Kidney (tissue), 14 donors: Measurements from ENCODE around the gene ACADM. TPM values are rescaled to one million over a fixed set of nuclear protein-coding genes. Genes with fewer than 3 reads are reported as not detected.

Experiments
- DNase-seq, 5 donors: peaks; one replicate each; pipeline ENCODE4 v3.0.0-alpha.2; 2013 to 2020
- FAIRE-seq: peaks from 2 replicates; lab custom pipeline; 2012; peaks lifted over from hg19 to GRCh38; lab: Jason Lieb, UNC
- H3K27ac ChIP-seq, 2 donors: one replicate each; pipeline ENCODE4 v1.7.0; 2013; ENCODE audit warnings: low read depth in 2 of 2, low read length in 2 of 2, inconsistent platforms in 1 of 2
- H3K27me3 ChIP-seq: one replicate; pipeline ENCODE4 v1.7.1; 2013; ENCODE audit warnings: low read length, inconsistent platforms; ENCODE audit not compliant: control insufficient read depth, insufficient read depth
- H3K36me3 ChIP-seq, 3 donors: one replicate each; pipeline versions ENCODE4 v1.7.0 to v1.7.1; 2013; ENCODE audit warnings: low read length in 3 of 3, control low read depth in 1 of 3, inconsistent platforms in 1 of 3; ENCODE audit not compliant: insufficient read depth in 3 of 3, control insufficient read depth in 2 of 3
- H3K4me1 ChIP-seq, 3 donors: one replicate each; pipeline versions ENCODE4 v1.7.0 to v1.7.1; 2013; ENCODE audit warnings: low read length in 3 of 3, inconsistent platforms in 1 of 3, low read depth in 1 of 3; ENCODE audit not compliant: control insufficient read depth in 2 of 3, insufficient read depth in 2 of 3
- H3K4me3 ChIP-seq, 3 donors: one replicate each; pipeline versions ENCODE4 v1.7.0 to v1.8.1; 2013; ENCODE audit warnings: low read length in 3 of 3, control low read depth in 1 of 3, inconsistent platforms in 1 of 3
- H3K9ac ChIP-seq, 3 donors: one replicate each; pipeline versions ENCODE4 v1.7.0 to v1.7.1; 2013; ENCODE audit warnings: low read length in 3 of 3, control low read depth in 1 of 3, inconsistent platforms in 1 of 3
- H3K9me3 ChIP-seq, 3 donors: one replicate each; pipeline versions ENCODE4 v1.7.0 to v1.7.1; 2013; ENCODE audit warnings: low read length in 3 of 3, control low read depth in 1 of 3, inconsistent platforms in 1 of 3; ENCODE audit not compliant: control insufficient read depth in 2 of 3, insufficient read depth in 1 of 3
- CTCF ChIP-seq: IDR thresholded peaks from 3 replicates; pipeline ENCODE4 v1.5.1; 2012; ENCODE audit warnings: mild to moderate bottlenecking, moderate library complexity, borderline replicate concordance; ENCODE audit not compliant: insufficient read depth; ENCODE audit errors: extremely low read depth
- intact Hi-C: fragments of 100-400 bp; cut with DNase I; formaldehyde crosslinking; loops from one replicate; pipeline ENCODE4 v1.11.1; 2022
- polyA plus RNA-seq: library from polyadenylated mRNA; stranded (reverse); fragments of 350-450 nt; fragmentation: Illumina TruSeq; extraction: RNeasy Lipid Tissue Mini Kit (QIAGEN cat#74804); gene quantifications from one replicate; pipeline ENCODE4 v1.2.3, GENCODE V29; 2014; ENCODE audit warnings: low read depth, low replicate concordance; ENCODE audit not compliant: insufficient read depth
- total RNA-seq: library from RNA; stranded (reverse); fragmentation: NEBNext Ultra II Directional; extraction: Animal tissue kit (Norgen Biotek cat#: 25700); gene quantifications from one replicate; pipeline ENCODE4 v1.2.1, GENCODE V29; 2021
- donor health status: control.
- donor health status: control.
- donor health status: control.
- donor health status: control.
- donor health status: control.
- donor health status: DM: yes; HTN: yes; CAD: no.
- donor health status: Normal renal cell carcinoma (clear cell type).

The ACADM gene
- total and polyA plus RNA-seq, 2 donors from 2014 or later = 52.1 to 196 TPM

GRCh38 chr1:75722966-75723365 lies 1.5 kb upstream of the ACADM start:
- H3K27me3 ChIP-seq = no peaks in the 10 kb centered on the region
- H3K4me1 ChIP-seq = peaks cover 0 to 9% (median 5%) of the 10 kb centered on the region in 3 donors
- no peaks in the 10 kb centered on the region for H3K9me3 ChIP-seq
- FAIRE-seq = no peak
- no peaks in the 10 kb centered on the region for H3K36me3 ChIP-seq
- no peak for TF ChIP-seq CTCF
- DNase-seq = no peak
- H3K4me3 ChIP-seq = peak overlapping the region in 1 of 3 donors; percentile 92
- H3K27ac ChIP-seq = peak overlapping the region in 1 of 2 donors; percentile 27
- H3K9ac ChIP-seq = no peak overlapping the region
- intact Hi-C loops = no loop called here

GRCh38 chr1:75723989-75724471 lies 479 bp upstream of the ACADM start:
- Histone ChIP-seq H3K9me3 (no peaks in the 10 kb centered on the region), H3K4me1 (peaks cover 0 to 9% (median 5%) of the 10 kb centered on the region in 3 donors), H3K4me3 (peak overlapping the region; percentile 81 to 92 (median 92)), H3K27ac (peak overlapping the region; percentile 94 to 96), H3K36me3 (no peaks in the 10 kb centered on the region), H3K27me3 (no peaks in the 10 kb centered on the region), H3K9ac (peak overlapping the region; percentile 38 to 94 (median 92))
- no peak for TF ChIP-seq CTCF
- intact Hi-C loops = no loop called here
- DNase-seq = peak; percentile 87 to 95 (median 91)
- FAIRE-seq = no peak

GRCh38 chr1:75725266-75725665 lies 757 bp downstream of the ACADM start:
- H3K4me3 ChIP-seq = peak overlapping the region; percentile 81 to 92 (median 92)
- TF ChIP-seq CTCF = no peak
- peak overlapping the region; percentile 19 to 96 for H3K27ac ChIP-seq
- peak overlapping the region; percentile 92 to 93 (median 92) for H3K9ac ChIP-seq
- H3K4me1 ChIP-seq = peaks cover 0 to 9% (median 5%) of the 10 kb centered on the region in 3 donors
- FAIRE-seq (peak; percentile 15), DNase-seq (peak in 1 of 5 donors; percentile 16)
- no peaks in the 10 kb centered on the region for H3K27me3 ChIP-seq
- no peaks in the 10 kb centered on the region for H3K9me3 ChIP-seq
- intact Hi-C loops = no loop called here
- H3K36me3 ChIP-seq = no peaks in the 10 kb centered on the region
